K562 (cell line): Measurements from ENCODE around the gene ESAM. TPM values are rescaled to one million over a fixed set of nuclear protein-coding genes. Genes with fewer than 3 reads are reported as not detected.

Source experiments
- ATF6 ChIP-seq: sonication (generic); formaldehyde crosslinking; IDR thresholded peaks from 2 replicates; pipeline ENCODE4 v1.4.0; 2020; ENCODE audit warnings: mild to moderate bottlenecking, missing genetic modification reagents
- BCOR ChIP-seq: fragments of 450-650 bp; IDR thresholded peaks from 2 replicates; pipeline ENCODE4 v1.6.1; 2016
- BRCA1 ChIP-seq, 2 experiments: fragments of 450-650 bp in 1 of 2; sonication (generic) in 1 of 2; formaldehyde crosslinking in 1 of 2; IDR thresholded peaks; 2 replicates each; pipeline versions ENCODE4 v1.5.0 to v1.6.1; 2017 to 2020; ENCODE audit warnings: mild to moderate bottlenecking in 1 of 2, missing genetic modification reagents in 1 of 2
- CBX3 ChIP-seq, 2 experiments: IDR thresholded peaks; 1 replicate in 1 of 2; 2 replicates in 1 of 2; pipeline ENCODE4 v1.6.1; 2012; ENCODE audit warnings: inconsistent platforms in 2 of 2, low read length in 2 of 2, borderline replicate concordance in 1 of 2, control low read depth in 1 of 2
- FOS ChIP-seq: IDR thresholded peaks from 3 replicates; pipeline ENCODE4 v1.6.1; 2011; ENCODE audit not compliant: insufficient read length; ENCODE audit errors: extremely low read depth
- HDAC3 ChIP-seq: fragments of 450-650 bp; IDR thresholded peaks from 2 replicates; pipeline ENCODE4 v1.6.1; 2018; ENCODE audit warnings: borderline replicate concordance, mild to moderate bottlenecking, moderate library complexity; ENCODE audit not compliant: partially characterized antibody
- HDAC8 ChIP-seq: fragments of 450-650 bp; IDR thresholded peaks from 2 replicates; pipeline ENCODE4 v1.6.1; 2016; ENCODE audit warnings: mild to moderate bottlenecking, missing genetic modification characterization, moderate library complexity, missing compliant biosample characterization
- HNRNPL ChIP-seq: fragments of 200-400 bp; formaldehyde crosslinking; IDR thresholded peaks from 2 replicates; pipeline ENCODE4 v1.6.1; 2017; ENCODE audit warnings: low read depth, mild to moderate bottlenecking, low read length
- IRF9 ChIP-seq: fragments of 450-650 bp; IDR thresholded peaks from 2 replicates; pipeline ENCODE4 v1.6.1; 2016; ENCODE audit warnings: missing biosample characterization, missing genetic modification characterization
- KLF16 ChIP-seq: IDR thresholded peaks from 2 replicates; pipeline ENCODE4 v1.6.1; 2016; ENCODE audit warnings: antibody characterized with exemption
- MTA1 ChIP-seq: fragments of 450-650 bp; IDR thresholded peaks from 2 replicates; pipeline ENCODE4 v1.6.1; 2017; ENCODE audit warnings: borderline replicate concordance
- NFIC ChIP-seq: fragments of 450-650 bp; IDR thresholded peaks from 2 replicates; pipeline ENCODE4 v1.6.1; 2017; ENCODE audit warnings: mild to moderate bottlenecking, inconsistent platforms
- RBM17 ChIP-seq: fragments of 200-400 bp; formaldehyde crosslinking; IDR thresholded peaks from 2 replicates; pipeline ENCODE4 v1.6.1; 2017; ENCODE audit warnings: low read depth, mild to moderate bottlenecking, low read length, borderline replicate concordance
- STAT5B ChIP-seq: fragments of 250-450 bp; sonication (Bioruptor Pico); IDR thresholded peaks from 2 replicates; pipeline ENCODE4 v1.8.0; 2021; ENCODE audit warnings: mild to moderate bottlenecking, inconsistent platforms
- YY1 ChIP-seq, 3 experiments: IDR thresholded peaks; 2 replicates each; pipeline ENCODE4 v1.6.1; 2011; ENCODE audit warnings: low read length in 2 of 3, mild to moderate bottlenecking in 2 of 3, moderate library complexity in 2 of 3, borderline replicate concordance in 1 of 3, control low read depth in 1 of 3, low read depth in 1 of 3; ENCODE audit not compliant: insufficient read depth in 3 of 3, insufficient replicate concordance in 2 of 3, control insufficient read depth in 1 of 3, insufficient read length in 1 of 3; ENCODE audit errors: extremely low read depth in 1 of 3
- ZKSCAN1 ChIP-seq: fragments of 150-350 bp; IDR thresholded peaks from 2 replicates; pipeline ENCODE4 v1.6.1; 2016; ENCODE audit warnings: low read depth, low read length
- ZNF384 ChIP-seq: IDR thresholded peaks from 2 replicates; pipeline ENCODE4 v1.6.1; 2012; ENCODE audit warnings: low read depth, low read length, improper control_type of control experiment
- ZNF395 ChIP-seq: fragments of 200-800 bp; sonication (Bioruptor generic); IDR thresholded peaks from 2 replicates; pipeline ENCODE4 v1.6.1; 2017; ENCODE audit warnings: missing genetic modification characterization, missing compliant biosample characterization
- ZNF431 ChIP-seq: sonication (generic); formaldehyde crosslinking; IDR thresholded peaks from 2 replicates; pipeline ENCODE4 v1.8.0; 2022; ENCODE audit warnings: mild to moderate bottlenecking, missing genetic modification reagents
- ZNF551 ChIP-seq: fragments of 250-450 bp; sonication (Bioruptor Pico); IDR thresholded peaks from 2 replicates; pipeline ENCODE4 v1.5.0; 2021; ENCODE audit warnings: mild to moderate bottlenecking, moderate library complexity
- ZNF696 ChIP-seq: fragments of 250-450 bp; sonication (Bioruptor Pico); conservative IDR thresholded peaks from 2 replicates; pipeline ENCODE4 v1.4.0; 2020; ENCODE audit warnings: mild to moderate bottlenecking, moderate library complexity
- polyA plus RNA-seq, 8 experiments: library from polyadenylated mRNA; depleted of rRNA in 4 of 8; stranded (reverse) in 5 of 8; unstranded in 3 of 8; fragments of >200 nt; fragmentation: Nextera tagmentation in 2 of 8; fragmentation: Illumina TruSeq in 1 of 8; extraction: Ambion mirVana in 2 of 8; extraction: Trizol in 1 of 8; gene quantifications; 2 replicates each; pipeline versions ENCODE4 v1.2.1 to v1.2.3, GENCODE V29; 2011 to 2014; ENCODE audit warnings: inconsistent platforms in 1 of 8, missing spikeins in 1 of 8
- total RNA-seq, 7 experiments: library from RNA; depleted of rRNA in 6 of 7; stranded (reverse); fragments of >200 nt in 6 of 7; fragmentation: Illumina TruSeq in 2 of 7; extraction: Trizol in 2 of 7; gene quantifications; 2 replicates each; pipeline versions ENCODE4 v1.2.1 to v1.2.3, GENCODE V29; 2011 to 2021; ENCODE audit warnings: low replicate concordance in 1 of 7
- TF ChIP-seq, protein P1 (sequence below): fragments of 450-650 bp; IDR thresholded peaks from 2 replicates; pipeline ENCODE4 v1.6.1; 2014; ENCODE audit warnings: low read depth, mild to moderate bottlenecking, moderate library complexity, borderline replicate concordance

Gene ESAM
- total and polyA plus RNA-seq, 9 of the 15 experiments (the other 6 are each of a cell fraction or from before 2014, with no cell fraction given): 0.06 to 1.5 (median 0.22) TPM

- TF ChIP-seq HDAC8 (no peak), ZNF551 (CRISPR knock-in tag) (no peak), YY1 (IDR thresholded peaks at IDR 0.05; ENCODE audit: borderline replicate concordance in 1 of 3, control insufficient read depth in 1 of 3, extremely low read depth in 1 of 3, insufficient read depth in 3 of 3, insufficient read length in 1 of 3, insufficient replicate concordance in 2 of 3, low read depth in 1 of 3, low read length in 2 of 3) (peak in 2 of 3 experiments; percentile 40 to 47), IRF9 (tag) (no peak), ZNF696 (no peak), ZNF395 (CRISPR knock-in tag) (no peak), BCOR (0 out of 2 replicates have a peak, but pooled peaks have one; percentile 13), MTA1 (no peak), STAT5B (no peak), BRCA1 (IDR thresholded peaks at IDR 0.05) (no peak), BRCA1 (CRISPR knock-in tag; IDR thresholded peaks at IDR 0.05) (no peak), ATF6 (CRISPR knock-in tag) (0 out of 2 replicates have a peak, but pooled peaks have one; percentile 59), ZNF384 (peak; percentile 97), HDAC3 (no peak), ZNF431 (CRISPR knock-in tag) (no peak), CBX3 (IDR thresholded peaks at IDR 0.05; ENCODE audit: borderline replicate concordance in 1 of 2, low read length in 2 of 2) (0 out of 3 replicates have a peak, but pooled peaks of 1 of the 2 experiments have one; percentile 63), RBM17 (no peak), NFIC (0 out of 2 replicates have a peak, but pooled peaks have one; percentile 3), FOS (no peak), ZKSCAN1 (no peak), KLF16 (peak; percentile 49; the same call in 1 of the 2 replicates), HNRNPL (no peak)
- TF ChIP-seq, protein P1, sequence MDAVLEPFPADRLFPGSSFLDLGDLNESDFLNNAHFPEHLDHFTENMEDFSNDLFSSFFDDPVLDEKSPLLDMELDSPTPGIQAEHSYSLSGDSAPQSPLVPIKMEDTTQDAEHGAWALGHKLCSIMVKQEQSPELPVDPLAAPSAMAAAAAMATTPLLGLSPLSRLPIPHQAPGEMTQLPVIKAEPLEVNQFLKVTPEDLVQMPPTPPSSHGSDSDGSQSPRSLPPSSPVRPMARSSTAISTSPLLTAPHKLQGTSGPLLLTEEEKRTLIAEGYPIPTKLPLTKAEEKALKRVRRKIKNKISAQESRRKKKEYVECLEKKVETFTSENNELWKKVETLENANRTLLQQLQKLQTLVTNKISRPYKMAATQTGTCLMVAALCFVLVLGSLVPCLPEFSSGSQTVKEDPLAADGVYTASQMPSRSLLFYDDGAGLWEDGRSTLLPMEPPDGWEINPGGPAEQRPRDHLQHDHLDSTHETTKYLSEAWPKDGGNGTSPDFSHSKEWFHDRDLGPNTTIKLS: no peak
These were observed 1.3 kb upstream of the ESAM start (continued) for GRCh38 chr11:124763156-124763947.
